HG02943 (cell line): Measurements from ENCODE around the gene NEUROD2.

Source experiments
- ATAC-seq: cut with Tn5 transposase; IDR thresholded peaks from one replicate; pipeline ENCODE4 v1.9.1; 2021; ENCODE audit warnings: mild to moderate bottlenecking, low read depth, moderate library complexity; ENCODE audit not compliant: unreplicated experiment

The NEUROD2 gene

DNA sequence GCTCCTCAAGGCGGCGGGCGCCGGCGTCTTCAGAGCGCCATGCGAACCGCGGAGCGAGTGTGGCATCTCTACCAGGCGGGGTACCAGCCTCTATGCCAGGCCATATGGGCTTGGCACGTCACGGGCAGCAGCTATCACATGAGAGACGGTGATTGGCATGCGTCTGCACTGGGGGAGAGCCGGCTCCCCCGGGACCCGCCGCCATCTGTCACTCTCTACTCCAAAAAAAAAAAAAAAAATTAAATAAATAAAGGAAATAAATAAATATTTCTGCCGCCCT lies at the start of gene NEUROD2:
NEUROD2 (minus strand) TSS at position 70 of the 280 bp plus-strand sequence. CDS start 1,321 bp downstream, outside the sequence.
- ATAC-seq = no peak

DNA sequence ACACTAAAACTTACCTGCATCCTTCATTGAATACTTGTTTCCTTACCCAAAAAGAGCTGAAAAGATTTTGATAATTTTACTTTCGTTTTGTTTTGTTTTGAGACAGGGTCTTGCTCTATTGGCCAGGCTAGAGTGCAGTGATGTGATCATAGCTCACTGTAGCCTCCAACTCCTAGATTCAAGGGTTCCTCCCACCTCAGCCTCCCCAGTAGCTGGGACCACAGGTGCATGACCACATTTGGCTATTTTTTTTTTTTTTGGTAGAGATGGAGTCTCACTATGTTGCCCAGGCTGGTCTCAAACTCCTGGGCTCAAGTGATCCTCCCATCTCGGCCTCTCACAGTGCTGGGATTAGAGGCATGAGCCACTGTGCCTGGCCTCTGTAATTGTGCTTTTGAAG lies 47.4 kb upstream of the NEUROD2 start:
- no peak for ATAC-seq

DNA sequence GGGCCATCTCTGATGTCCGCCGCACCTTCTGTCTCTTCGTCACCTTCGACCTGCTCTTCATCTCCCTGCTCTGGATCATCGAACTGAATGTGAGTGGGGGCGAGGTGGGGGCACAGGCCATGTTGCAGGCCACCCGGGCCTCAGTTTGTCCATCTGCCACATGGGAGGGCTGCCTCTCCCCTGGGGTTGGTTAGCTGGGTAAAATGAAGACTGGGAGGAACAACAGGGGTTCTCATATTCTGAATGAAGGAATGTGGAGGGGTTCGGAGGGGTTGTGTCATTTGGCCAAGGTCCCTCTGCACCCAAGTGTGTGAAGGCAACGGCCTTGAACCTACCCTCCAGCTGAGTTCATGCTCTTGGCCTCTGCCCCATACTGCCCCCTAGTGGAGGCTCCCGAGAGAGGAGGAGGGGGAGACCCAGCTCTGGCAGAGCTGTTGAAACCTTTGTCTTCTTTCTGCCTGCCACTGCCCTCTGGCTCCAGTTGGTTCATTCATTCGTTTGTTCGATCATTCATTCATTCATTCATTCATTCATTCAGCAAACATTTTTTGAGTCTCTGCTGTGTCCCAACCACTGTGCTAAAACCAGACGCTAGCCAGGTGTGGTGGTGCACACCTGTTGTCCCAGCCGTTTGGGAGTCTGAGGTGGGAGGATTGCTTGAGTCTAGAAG lies 46.1 kb upstream of the NEUROD2 start:
- no peak for ATAC-seq

DNA sequence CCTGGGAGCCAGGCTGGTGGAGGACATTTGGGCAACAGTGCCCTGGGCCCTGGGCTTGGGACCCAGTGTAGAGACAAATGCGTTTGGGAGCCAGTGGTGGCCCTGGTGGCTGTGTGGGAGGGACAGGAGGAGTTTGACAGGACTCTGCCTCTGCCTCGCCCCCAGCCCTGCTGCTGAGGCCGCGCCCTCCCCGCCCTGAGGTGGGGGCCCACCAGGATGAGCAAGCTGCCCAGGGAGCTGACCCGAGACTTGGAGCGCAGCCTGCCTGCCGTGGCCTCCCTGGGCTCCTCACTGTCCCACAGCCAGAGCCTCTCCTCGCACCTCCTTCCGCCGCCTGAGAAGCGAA lies 45.6 kb upstream of the NEUROD2 start:
- no peak for ATAC-seq

DNA sequence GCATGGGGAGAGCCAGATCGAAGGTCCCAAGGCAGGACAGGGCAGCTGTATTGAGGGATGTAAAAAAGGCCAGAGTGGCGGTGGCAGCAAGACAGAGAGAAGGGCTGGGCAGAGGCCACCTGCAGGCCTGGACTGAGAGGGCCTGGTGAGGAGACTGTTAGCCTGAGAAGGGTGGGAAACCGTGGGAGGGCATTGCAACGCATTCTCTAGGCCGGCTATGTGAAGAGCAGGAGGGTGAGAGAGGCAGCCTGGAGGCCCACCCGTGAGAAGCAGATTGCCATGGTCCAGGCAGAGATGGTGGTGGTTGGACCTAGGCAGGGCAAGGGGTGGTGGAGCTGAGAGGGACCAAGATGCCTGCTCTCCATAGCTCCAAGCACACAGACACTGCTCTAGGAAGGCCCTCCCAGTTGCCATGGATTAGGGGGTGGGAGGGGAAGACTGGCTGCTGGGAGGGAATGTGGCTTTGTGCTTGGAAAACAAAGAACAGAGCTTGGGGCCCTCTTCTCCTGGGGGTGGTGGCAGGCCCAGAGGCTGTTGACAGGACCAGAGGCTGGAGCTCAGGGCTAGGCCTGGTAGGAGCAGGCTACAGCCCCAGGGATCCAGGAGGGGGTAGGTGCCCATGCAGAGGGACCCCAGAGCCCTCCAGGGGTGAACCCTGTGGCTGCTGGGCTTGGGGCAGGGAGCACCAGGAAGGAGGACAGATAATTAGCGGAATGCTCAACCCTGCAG lies 45.0 kb upstream of the NEUROD2 start:
- ATAC-seq = no peak

DNA sequence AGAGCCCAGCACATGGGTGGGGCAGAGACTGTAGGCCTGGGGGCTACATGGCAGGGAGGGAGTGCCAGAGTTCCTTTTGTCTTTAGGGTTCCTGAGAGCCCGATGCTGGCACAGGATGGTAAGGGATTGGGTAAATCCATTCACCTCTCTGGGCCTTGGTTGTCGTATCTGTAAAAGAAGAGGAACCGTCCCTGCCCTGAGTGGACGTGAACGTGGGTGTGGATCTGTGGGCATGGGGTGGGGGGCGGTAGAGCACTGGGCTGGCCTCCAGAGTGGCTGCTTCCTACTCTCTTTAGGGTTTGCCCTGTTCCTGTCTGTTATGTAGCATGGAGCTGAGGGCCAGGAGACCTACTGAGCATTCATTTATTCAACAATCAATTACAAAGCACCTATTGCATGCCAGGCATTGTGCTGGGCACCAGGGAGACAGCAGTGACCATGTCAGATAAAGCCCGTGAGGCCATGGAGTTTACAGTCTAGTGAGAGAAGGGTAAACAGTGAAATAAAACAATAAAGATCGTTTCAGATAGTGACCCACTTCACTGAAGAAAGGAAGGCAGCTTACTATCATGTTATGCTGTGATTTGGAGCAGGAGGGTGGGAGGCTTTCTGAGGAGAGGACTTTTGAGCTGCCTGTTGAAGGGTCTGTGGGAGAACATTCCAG lies 44.3 kb upstream of the NEUROD2 start:
- ATAC-seq = no peak

DNA sequence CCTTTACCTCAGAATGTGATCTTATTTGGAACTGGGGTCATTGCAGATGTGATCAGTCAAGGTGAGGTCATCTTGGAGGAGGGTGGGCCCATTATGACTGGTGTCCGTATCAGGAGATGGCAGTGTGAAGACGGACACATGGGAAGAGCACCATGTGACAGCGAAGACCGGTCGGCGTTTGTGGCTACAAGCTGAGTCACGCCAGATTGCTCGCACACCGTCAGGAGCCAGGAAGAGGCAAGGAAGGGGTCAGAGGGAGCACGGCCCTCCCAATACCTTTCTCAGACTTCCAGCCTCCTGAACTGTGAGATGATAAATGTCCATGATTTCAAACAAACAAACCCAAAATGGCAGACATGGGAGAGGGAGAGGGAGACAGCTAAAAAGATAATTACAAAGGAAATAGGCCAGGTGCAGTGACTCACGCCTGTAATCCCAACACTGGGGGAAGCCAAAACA lies 42.4 kb upstream of the NEUROD2 start:
- no peak for ATAC-seq

DNA sequence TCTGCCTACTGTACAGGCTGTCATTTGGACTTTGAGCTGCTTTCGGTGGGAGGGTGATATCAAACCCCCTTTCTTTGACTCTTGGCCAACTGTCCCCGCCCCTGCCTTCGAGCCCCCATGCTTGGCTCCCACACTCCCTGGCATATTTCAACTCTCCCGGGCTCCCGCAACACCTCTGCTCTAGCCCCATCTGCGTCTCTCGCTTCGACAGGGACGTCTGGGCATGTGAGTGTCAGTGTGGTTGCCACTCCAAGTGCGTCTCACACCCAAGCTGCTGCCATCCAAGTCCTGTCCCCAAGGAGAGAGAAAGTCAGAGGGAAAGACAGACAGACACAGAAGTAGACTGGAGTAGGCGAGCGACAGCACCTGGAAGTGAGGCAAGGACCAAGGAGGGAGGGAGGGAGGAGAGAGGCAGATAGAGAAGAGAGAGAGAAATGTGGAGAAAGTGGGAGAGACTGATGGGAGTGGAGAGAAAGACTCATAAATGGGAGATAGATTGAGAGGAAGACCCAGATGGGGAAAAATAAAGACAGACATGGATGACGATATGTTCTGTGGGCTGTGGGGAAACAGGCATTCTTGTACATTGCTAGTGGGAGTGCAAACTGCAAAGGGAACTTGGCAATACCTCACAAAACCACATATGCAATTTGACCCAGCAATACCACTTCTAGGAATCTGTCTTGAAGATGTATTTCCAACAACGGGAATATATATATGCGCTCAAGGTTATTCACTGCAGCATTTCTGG lies 41.1 kb upstream of the NEUROD2 start:
- ATAC-seq = no peak

DNA sequence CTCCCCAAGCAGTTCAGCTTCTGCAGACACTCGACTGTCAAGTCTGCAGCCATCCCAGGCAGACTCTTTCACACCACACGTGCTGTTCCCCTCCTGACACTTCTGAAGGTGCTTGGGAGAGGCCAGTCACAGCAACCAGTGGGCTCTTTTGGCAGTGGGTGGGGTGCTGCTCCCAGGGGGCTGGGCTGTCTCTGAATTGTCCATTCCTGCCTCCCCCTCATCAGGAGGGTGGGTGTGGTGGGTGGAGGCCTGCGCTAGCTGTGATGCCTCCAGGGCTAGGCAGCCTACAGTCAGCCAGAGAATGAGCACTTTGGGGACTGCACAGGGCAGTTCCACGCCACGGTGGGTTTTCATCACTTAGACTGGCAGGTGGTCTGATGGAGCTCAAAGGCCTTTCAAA lies 39.5 kb upstream of the NEUROD2 start:
- no peak for ATAC-seq

DNA sequence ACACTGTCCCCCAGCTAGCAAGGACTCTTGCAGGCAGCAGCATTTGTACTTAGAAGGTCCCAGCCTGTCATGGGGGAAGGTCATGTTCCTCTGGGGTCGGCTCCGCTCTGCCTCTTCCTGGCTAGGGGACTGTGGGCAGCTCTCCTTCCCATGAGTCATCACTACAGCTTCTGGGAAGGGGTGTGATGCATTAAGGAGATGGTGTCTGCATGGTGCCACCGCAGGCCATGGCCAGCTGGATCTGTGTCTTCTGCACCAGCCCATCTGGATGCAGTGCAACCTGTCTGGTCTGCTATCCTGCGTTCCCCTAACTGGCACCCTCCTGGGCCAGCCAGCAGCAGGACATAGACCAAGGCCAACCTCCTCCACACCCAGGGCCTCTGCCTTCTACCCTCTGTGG lies 35.6 kb upstream of the NEUROD2 start:
- ATAC-seq = no peak

DNA sequence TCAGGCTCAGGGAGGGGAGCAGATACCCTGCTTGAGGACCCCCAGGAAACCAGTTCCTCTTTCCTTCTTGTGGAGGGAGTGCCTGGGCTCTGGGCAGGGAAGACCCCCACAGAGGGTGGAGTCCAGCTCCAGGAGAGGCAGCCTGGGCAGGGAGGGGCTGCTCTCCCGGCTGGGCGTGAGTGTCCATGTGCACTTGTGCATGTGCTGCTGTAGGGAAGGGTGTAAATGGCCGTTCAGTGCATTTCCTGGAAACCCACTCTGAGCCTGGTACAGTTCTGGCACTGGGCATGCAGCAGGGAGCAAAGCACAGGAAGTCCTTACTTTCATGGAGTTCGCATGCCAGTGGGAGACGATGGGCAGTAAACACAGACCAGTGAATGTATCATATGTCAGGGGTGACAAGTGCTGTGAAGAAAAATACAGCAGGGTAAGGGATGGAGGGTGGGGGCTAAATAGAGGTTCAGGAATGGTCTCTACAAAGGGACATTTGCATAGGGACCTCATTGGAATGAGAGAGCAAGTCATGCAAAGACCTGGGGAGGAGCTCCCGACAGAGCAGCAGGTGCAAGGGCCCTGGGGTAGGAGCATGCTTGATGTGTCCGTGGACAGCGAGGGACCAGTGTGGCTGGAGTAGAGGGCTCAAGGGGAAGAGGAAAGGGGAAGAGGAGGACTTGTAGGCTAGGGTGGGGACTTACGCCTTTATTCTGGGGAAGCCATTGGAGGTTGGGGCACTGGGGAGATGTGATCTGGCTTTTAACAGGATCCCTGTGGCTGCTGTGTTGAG lies 34.8 kb upstream of the NEUROD2 start:
- ATAC-seq = no peak

DNA sequence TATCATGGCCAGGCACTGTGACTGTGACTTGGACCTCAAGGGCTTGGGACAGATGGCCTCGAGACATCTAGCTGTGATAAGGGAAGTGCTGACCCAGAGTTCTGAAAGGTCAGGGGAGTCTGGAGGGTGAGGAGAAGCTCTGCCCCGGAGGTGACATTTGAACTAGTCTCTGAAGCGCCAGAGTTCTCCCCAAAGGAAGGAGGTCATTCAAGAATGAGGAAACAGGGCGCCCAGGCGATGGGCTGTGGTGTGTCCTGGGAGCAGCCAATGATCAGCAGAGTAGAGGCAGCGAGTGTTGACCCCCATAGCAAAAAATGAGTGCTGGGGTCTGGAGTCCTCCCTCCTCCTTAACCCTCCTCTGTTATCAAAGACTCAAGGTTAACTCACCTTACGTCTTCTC lies 34.2 kb upstream of the NEUROD2 start:
- no peak for ATAC-seq

DNA sequence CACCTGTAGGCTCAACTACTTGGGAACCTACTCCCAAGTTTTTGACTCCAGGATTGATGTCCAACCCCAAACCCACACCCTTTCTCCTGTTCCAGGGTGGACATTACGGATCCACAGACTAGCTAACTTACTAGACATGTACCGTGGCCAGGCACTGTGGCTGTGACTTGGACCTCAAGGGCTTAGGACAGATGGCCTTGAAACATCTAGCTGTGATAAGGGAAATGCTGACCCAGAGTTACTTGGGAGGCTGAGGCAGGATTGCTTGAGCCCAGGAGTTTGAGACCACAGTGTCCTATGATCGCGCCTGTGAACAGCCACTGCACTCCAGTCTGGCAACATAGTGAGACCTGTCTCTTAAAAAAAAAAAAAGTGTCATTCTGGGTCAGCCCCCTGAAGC lies 33.4 kb upstream of the NEUROD2 start:
- ATAC-seq = no peak

DNA sequence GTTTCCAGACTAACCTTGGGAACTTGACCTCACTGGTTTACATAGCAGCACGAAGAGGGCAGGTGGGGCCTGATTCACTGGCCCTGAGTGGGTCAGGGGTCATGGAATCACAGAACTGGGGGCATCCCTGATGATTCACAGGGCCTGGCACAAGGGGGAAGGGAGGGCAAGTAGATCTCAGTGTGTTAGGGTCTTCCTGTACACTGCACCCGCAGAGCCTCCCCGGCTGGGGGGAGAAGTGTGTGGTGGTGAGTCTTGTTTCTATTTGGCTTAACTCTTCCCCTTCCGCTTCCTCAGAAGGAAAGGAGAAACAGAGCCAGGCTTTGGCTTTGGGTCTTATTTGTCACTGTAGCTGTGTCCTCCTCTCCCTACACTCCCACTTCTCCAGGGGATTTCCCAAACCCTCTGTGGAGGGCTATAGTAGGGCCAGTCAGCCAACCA lies 32.9 kb upstream of the NEUROD2 start:
- no peak for ATAC-seq

DNA sequence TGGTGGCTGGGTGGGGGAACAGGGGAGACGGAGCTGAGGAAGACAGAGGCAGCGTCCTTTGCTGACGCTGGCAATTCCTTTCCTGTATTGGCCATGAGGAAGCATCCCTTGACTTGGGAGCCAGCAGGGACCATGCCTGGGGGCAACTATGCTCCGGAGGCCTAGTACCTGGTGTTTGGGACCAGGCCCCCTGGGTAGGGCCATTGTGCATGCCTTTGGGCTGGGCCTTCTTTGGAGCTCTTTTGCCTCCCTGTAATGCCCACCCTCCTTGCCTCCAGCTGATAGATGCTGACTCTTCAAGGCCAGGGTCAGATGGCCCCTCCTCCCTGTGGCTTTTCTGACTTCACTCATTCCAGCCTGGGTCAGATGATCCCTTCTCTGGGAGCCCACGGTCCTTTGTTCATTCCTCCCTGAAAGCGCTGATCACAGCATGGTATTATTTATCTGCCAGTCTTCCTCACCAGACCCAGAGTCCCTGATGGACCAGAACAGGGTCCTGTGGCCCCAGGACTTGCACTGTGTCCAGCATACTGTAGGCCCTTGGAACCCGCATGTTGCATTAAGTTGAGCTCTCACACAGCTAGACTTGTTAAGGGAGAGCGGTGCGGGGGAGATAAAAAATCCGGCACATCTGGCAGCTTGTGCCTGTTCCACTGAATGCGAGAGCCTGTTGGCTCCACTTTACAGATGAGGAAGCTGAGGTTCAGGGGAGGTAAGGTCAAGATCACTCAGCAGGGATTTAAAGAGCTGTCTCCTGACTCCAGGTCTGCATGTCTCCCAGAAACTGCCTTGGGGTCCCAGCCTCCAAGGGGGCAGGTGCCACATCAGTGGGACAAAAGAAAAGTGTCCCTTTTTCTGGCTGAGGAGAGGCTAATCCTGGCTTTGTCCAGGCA lies 32.1 kb upstream of the NEUROD2 start:
- no peak for ATAC-seq

DNA sequence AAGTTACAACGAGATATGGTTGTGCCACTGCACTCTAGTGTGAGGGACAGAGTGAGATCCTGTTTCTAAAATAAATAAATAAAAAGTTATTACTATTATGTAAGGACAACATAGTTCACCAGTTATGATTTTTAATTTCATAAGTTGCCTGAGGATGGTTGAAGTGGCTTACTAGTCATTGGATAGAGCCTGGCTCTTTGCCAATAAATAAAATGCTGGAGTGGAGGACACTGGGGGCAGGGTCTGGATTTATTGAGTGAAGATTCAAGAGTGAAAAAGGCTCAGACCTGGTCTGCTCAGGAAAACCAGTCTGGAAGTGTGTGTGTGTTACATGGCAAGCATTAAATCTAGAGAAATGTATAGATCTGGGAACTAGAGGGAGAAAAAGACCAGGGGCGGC lies 31.3 kb upstream of the NEUROD2 start:
- no peak for ATAC-seq

DNA sequence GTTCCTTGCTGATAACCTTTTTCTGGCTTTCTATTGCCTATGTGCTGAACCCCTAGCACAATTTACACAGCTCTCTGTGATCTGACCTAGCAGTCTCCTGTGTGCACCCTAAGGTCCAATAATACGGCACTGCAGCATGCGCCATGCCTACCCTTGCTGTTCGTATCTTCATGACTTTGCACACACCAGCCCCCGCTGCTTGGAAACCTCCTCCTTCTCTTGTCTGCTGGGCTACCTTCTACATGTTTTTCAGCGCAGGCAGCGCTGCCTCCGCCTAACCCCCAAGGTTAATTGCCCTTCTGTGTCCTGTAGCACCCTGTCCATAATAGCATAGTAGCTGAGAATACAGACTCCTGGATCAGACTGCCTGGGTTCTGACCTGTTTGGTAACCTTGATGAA lies 30.6 kb upstream of the NEUROD2 start:
- ATAC-seq = no peak

DNA sequence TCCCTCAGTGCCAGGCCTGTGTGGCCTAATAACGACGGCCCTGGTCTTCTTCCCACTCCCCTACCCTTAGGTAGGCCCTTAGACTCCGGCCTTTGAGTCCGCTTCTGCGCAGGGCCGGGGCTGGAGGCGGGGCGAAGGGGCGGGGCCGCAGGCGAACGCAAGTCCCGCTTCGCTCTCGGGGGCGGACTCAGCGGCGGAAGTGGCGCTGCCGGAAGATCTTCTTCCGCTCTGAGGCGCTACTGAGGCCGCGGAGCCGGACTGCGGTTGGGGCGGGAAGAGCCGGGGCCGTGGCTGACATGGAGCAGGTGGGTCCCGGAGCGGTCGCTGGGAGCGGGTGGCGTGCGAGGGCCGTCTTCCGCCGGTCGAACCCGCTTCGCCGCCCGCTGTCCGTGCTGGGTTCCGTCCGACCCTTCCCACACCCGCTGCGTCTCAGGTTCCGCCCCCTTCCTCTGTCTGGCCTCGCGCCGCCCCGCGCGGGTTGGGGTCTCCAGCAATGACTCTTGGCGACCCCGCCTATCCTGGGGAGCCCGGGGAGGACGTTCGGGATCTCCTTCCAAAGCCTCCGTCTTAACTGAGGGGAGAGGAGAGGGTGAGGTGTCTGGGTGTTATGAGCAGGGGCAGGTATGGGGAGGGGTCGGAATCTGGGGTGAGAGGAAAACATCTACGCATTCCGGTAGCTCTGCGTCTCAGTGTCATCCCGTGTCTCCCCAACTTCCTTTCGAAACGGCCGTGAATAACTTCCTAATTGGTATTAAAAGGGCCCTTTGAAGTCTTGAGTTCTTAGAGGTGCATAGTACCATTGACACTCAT lies 29.4 kb upstream of the NEUROD2 start, which contains the start of gene STARD3:
STARD3 (plus strand) TSS at position 218 of the 810 bp plus-strand sequence. CDS start 16,388 bp downstream, outside the sequence.
- ATAC-seq = no peak

DNA sequence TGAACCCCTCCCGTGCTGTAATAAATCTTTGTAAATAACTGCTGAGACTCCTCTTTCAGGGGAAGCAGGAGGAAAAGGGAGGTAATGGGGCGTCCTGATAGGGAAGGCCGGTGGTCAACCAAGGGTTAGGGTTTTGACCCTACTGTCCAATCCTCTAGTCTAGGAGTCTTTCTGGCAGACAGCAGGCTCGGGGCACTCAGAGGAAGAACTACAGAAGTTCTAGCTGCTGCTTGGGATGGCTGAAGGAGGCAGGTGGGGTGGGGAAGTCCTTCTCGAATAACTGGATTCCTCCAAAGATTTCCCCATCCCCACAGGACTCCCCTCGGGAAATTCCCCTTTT lies 28.8 kb upstream of the NEUROD2 start:
- ATAC-seq = no peak
